LNCAP (cell line): Measurements from ENCODE around the gene TRAF6.

Source experiments
- TF ChIP-seq, protein P1 (sequence below): fragments of 450-650 bp; IDR thresholded peaks from 2 replicates; pipeline ENCODE4 v1.5.1; 2017; ENCODE audit warnings: mild to moderate bottlenecking

Gene TRAF6

DNA sequence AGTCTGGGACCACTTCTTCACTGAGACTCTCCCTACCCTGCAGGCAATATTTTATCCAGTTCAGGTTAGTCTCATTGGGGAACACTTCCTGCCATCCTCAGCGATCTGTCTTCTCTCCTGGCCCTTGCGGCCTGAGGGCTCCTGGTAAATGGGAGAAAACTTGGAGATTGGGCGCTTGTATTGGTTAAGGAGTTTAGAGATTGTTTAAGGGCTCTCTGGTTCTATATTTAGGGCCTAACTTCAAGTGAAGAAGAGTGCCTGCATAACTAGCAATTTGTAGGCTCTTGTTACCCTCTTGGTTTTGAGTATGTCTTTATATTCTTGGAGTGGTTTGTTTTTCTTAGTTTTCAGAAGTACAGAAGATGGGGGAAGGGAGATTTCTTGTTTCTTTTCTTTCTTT lies 72.7 kb downstream of the TRAF6 start:
- TF ChIP-seq, protein P1, sequence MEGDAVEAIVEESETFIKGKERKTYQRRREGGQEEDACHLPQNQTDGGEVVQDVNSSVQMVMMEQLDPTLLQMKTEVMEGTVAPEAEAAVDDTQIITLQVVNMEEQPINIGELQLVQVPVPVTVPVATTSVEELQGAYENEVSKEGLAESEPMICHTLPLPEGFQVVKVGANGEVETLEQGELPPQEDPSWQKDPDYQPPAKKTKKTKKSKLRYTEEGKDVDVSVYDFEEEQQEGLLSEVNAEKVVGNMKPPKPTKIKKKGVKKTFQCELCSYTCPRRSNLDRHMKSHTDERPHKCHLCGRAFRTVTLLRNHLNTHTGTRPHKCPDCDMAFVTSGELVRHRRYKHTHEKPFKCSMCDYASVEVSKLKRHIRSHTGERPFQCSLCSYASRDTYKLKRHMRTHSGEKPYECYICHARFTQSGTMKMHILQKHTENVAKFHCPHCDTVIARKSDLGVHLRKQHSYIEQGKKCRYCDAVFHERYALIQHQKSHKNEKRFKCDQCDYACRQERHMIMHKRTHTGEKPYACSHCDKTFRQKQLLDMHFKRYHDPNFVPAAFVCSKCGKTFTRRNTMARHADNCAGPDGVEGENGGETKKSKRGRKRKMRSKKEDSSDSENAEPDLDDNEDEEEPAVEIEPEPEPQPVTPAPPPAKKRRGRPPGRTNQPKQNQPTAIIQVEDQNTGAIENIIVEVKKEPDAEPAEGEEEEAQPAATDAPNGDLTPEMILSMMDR, result no peak
